GM18907 (cell line): ENCODE results near the gene PSMF1.

ENCODE experiments used
- ATAC-seq: cut with Tn5 transposase; IDR thresholded peaks from one replicate; pipeline ENCODE4 v1.9.1; 2021; ENCODE audit warnings: mild to moderate bottlenecking, moderate library complexity; ENCODE audit not compliant: unreplicated experiment

The PSMF1 gene

GRCh38 chr20:1163105-1163504 lies 44.7 kb downstream of the PSMF1 start:
- ATAC-seq = no peak

GRCh38 chr20:1163653-1164052 lies 45.3 kb downstream of the PSMF1 start:
- no peak for ATAC-seq

GRCh38 chr20:1164871-1165270 lies 46.5 kb downstream of the PSMF1 start:
- ATAC-seq = no peak

GRCh38 chr20:1165521-1165920 lies 47.1 kb downstream of the PSMF1 start:
- ATAC-seq = no peak

- no peak for ATAC-seq
Observed at GRCh38 chr20:1165941-1166340, 47.5 kb downstream of the PSMF1 start.

- no peak for ATAC-seq
Observed at GRCh38 chr20:1166948-1167720, 48.7 kb downstream of the PSMF1 start.

- ATAC-seq = no peak
Observed at GRCh38 chr20:1169224-1169623, 50.8 kb downstream of the PSMF1 start.

- ATAC-seq = no peak
Observed at GRCh38 chr20:1171461-1172093, 53.2 kb downstream of the PSMF1 start.

- no peak for ATAC-seq
Observed at GRCh38 chr20:1173698-1174097, 55.3 kb downstream of the PSMF1 start.

GRCh38 chr20:1174787-1175186 lies 56.4 kb downstream of the PSMF1 start:
- ATAC-seq = no peak

GRCh38 chr20:1177680-1178079 lies 59.3 kb downstream of the PSMF1 start:
- no peak for ATAC-seq

GRCh38 chr20:1178103-1178502 lies 59.7 kb downstream of the PSMF1 start:
- ATAC-seq = no peak

GRCh38 chr20:1178623-1179022 lies 60.2 kb downstream of the PSMF1 start:
- ATAC-seq = no peak

GRCh38 chr20:1180949-1181348 lies 62.5 kb downstream of the PSMF1 start:
- ATAC-seq = no peak

GRCh38 chr20:1182106-1182505 lies 63.7 kb downstream of the PSMF1 start:
- no peak for ATAC-seq

- ATAC-seq = no peak
Observed at GRCh38 chr20:1183153-1183552, 64.8 kb downstream of the PSMF1 start.

- ATAC-seq = no peak
Observed at GRCh38 chr20:1184260-1184637, 65.8 kb downstream of the PSMF1 start.

- no peak for ATAC-seq
Observed at GRCh38 chr20:1184638-1185315, 66.4 kb downstream of the PSMF1 start, which contains the start of gene TMEM74B. Gene TMEM74B (minus strand): TSS chr20:1184981. CDS start chr20:1183801, 1,180 bp downstream.

GRCh38 chr20:1185316-1185741 lies 66.9 kb downstream of the PSMF1 start:
- ATAC-seq = no peak

GRCh38 chr20:1185790-1186334 lies 67.5 kb downstream of the PSMF1 start:
- no peak for ATAC-seq

- no peak for ATAC-seq
Observed at GRCh38 chr20:1186367-1186991, 68.1 kb downstream of the PSMF1 start.
